ENCODE results near the gene FYN.

GRCh38 chr6:111803371-111803770 is 69.9 kb downstream of the FYN start:
- TF ChIP-seq CTCF (IDR thresholded peaks at IDR 0.05) (no peak), POLR2A (IDR thresholded peaks at IDR 0.05) (no peak)
